OCI-LY7 (cell line): ENCODE results near the gene SLC19A1. TPM values are rescaled to one million over a fixed set of nuclear protein-coding genes. Genes with fewer than 3 reads are reported as not detected.

Experiments
- BruUV-seq: library from RNA; stranded (reverse); fragments of 400-500 nt; replicated peaks from 2 replicates; lab custom pipeline; 2021; lab: Mats Ljungman, UMichigan
- CTCF ChIA-PET: fragments of 300-600 bp; sonication (Branson Sonifier 250); formaldehyde crosslinking; loops from one replicate; lab custom pipeline; 2022; ENCODE audit warnings: antibody characterized with exemption; ENCODE audit not compliant: unreplicated experiment; lab: Charles Lee
- POLR2A ChIA-PET: fragments of 300-600 bp; sonication (Branson Sonifier 250); formaldehyde crosslinking; loops from one replicate; lab custom pipeline; 2022; ENCODE audit warnings: antibody characterized with exemption; lab: Charles Lee
- DNase-seq: peaks from one replicate; pipeline ENCODE4 v3.0.0-alpha.2; 2015; ENCODE audit warnings: low spot score
- H2AFZ ChIP-seq: fragments of 200-600 bp; sonication (generic), shearing (Covaris generic); 2 replicates; pipeline ENCODE4 v1.6.1; 2014; ENCODE audit warnings: mild to moderate bottlenecking, antibody characterized with exemption, low read length, moderate library complexity
- H3K27ac ChIP-seq: fragments of 200-600 bp; sonication (generic); 2 replicates; pipeline ENCODE4 v1.5.1; 2014; ENCODE audit warnings: mixed run types, low read depth, mild to moderate bottlenecking, moderate library complexity, low read length, inconsistent platforms; ENCODE audit not compliant: poor library complexity, severe bottlenecking
- H3K36me3 ChIP-seq: fragments of 200-600 bp; sonication (generic); 2 replicates; pipeline ENCODE4 v1.6.1; 2014; ENCODE audit warnings: mild to moderate bottlenecking, antibody characterized with exemption, low read length, moderate library complexity, mixed read lengths; ENCODE audit not compliant: insufficient read depth
- H3K4me1 ChIP-seq: fragments of 200-600 bp; sonication (generic); 2 replicates; pipeline ENCODE4 v1.5.1; 2014; ENCODE audit warnings: mild to moderate bottlenecking, low read length; ENCODE audit not compliant: insufficient read depth, poor library complexity, severe bottlenecking
- H3K4me2 ChIP-seq: fragments of 200-600 bp; sonication (generic); 2 replicates; pipeline ENCODE4 v1.6.1; 2014; ENCODE audit warnings: mild to moderate bottlenecking, low read length
- H3K4me3 ChIP-seq: fragments of 200-600 bp; sonication (generic); 2 replicates; pipeline ENCODE4 v1.5.1; 2014; ENCODE audit warnings: mild to moderate bottlenecking, low read depth, low read length; ENCODE audit not compliant: poor library complexity, severe bottlenecking
- H3K79me2 ChIP-seq: fragments of 200-600 bp; sonication (generic); 2 replicates; pipeline ENCODE4 v1.6.1; 2016; ENCODE audit warnings: low read depth, mild to moderate bottlenecking, low read length, moderate library complexity, mixed read lengths; ENCODE audit not compliant: insufficient read depth
- H3K9me2 ChIP-seq: fragments of 200-600 bp; sonication (generic); 2 replicates; pipeline ENCODE4 v1.6.1; 2016; ENCODE audit warnings: mild to moderate bottlenecking, low read length, mixed read lengths; ENCODE audit not compliant: insufficient read depth
- H3K9me3 ChIP-seq: fragments of 200-600 bp; sonication (generic); 2 replicates; pipeline ENCODE4 v1.6.1; 2014; ENCODE audit warnings: mild to moderate bottlenecking, mixed run types, low read length, mixed read lengths
- H4K20me1 ChIP-seq: fragments of 200-600 bp; sonication (generic); 2 replicates; pipeline ENCODE4 v1.6.1; 2014; ENCODE audit warnings: mild to moderate bottlenecking, antibody characterized with exemption, low read length, moderate library complexity, mixed read lengths; ENCODE audit not compliant: insufficient read depth
- CTCF ChIP-seq: fragments of 200-600 bp; sonication (generic); conservative IDR thresholded peaks from 2 replicates; pipeline ENCODE4 v1.5.1; 2014; ENCODE audit warnings: mild to moderate bottlenecking, antibody characterized with exemption, low read length, moderate library complexity, mixed read lengths
- EZH2phosphoT487 ChIP-seq: fragments of 200-600 bp; sonication (generic); IDR thresholded peaks from 2 replicates; pipeline ENCODE4 v1.6.1; 2018; ENCODE audit warnings: low read depth, borderline replicate concordance, mild to moderate bottlenecking, mixed run types, antibody characterized with exemption, low read length, moderate library complexity, mixed read lengths
- intact Hi-C: fragments of 100-400 bp; cut with micrococcal nuclease; formaldehyde crosslinking; loops from one replicate; pipeline ENCODE4 v1.10.0; 2022; ENCODE audit not compliant: unreplicated experiment
- total RNA-seq, 2 experiments: library from RNA; depleted of rRNA in 1 of 2; stranded (reverse); fragments of >200 nt in 1 of 2; shearing (Covaris generic) in 1 of 2; gene quantifications; 2 replicates each; pipeline ENCODE4 v1.2.3, GENCODE V29; 2014 to 2022

The SLC19A1 gene
- total RNA-seq, 2 experiments from 2014 or later: 17.9 to 41.2 TPM

DNA sequence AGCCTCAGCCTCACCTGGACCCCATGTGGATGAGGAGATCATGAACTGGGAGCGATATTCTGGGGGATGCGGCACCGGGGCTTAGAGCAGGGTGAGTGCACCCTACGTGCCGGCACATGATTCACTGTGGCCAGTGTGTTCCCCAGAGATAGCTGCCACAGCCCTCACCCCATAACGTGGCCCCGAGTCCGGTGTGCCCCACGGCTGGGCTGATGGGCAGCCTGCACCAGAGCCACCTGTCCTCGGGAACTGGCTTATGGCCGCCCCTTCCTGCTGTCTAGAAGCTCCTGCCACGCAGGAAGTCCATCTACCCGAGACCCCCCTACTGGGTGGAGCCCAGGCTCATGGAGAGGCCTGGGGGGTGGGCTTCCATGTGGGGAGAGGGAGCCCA, 39.1 kb upstream of the SLC19A1 start:
- no peak overlapping the region for H2AFZ ChIP-seq
- H3K79me2 ChIP-seq: no peaks in the 10 kb centered on the region
- H3K9me2 ChIP-seq: no peaks in the 10 kb centered on the region
- no peak for DNase-seq
- no peaks in the 10 kb centered on the region for H3K36me3 ChIP-seq
- ChIA-PET POLR2A (no interaction called here), CTCF (no interaction called here)
- no peak overlapping the region for H3K4me2 ChIP-seq
- H3K4me1 ChIP-seq: no peaks in the 10 kb centered on the region
- no peak overlapping the region for H3K27ac ChIP-seq
- H3K4me3 ChIP-seq: no peak overlapping the region
- no peaks in the 10 kb centered on the region for H4K20me1 ChIP-seq
- TF ChIP-seq CTCF: no peak
- no peak for TF ChIP-seq EZH2phosphoT487
- peaks cover 4% of the 10 kb centered on the region for H3K9me3 ChIP-seq
- intact Hi-C loops: no loop called here
- no TSS peak for BruUV-seq

DNA sequence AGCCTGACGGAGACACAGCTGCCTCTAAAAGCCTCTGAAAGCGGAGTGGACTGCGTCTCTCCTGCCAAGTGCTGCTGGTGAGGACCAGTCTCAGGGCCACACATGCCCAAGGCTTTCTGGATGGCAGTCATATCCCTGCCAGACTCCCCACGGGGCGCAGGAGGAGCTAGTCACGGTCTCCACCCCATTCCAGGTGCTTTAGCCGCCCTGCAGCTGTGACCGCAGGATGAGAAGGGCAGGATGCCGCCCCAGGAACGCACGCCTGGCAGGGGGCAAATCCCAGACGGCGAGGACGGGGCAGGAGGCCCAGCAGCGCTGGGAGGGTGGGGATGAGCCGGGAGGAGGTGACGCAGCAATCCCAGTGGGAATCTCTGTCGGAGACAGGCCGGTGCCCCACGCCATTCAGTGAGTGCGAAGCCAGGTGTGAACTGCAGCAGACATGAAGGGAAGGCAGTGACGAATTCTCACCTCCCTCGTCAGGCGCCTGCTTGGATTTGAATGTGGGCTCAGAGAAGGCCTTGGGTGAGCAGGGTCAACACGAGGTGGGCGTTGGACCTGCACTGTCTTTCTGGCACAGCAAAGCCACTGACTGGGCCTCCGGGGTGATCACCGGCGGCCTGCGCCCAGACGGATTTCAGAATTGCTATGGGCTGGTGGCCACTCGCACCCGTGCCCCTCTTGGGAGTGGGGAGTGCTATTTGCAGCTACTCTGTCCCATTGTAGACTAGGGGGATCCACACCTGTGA, 38.5 kb upstream of the SLC19A1 start:
- no peaks in the 10 kb centered on the region for H3K79me2 ChIP-seq
- no peaks in the 10 kb centered on the region for H3K4me1 ChIP-seq
- no peak overlapping the region for H2AFZ ChIP-seq
- H3K4me3 ChIP-seq: no peak overlapping the region
- H3K9me2 ChIP-seq: no peaks in the 10 kb centered on the region
- TF ChIP-seq CTCF (no peak), EZH2phosphoT487 (no peak)
- no peaks in the 10 kb centered on the region for H3K9me3 ChIP-seq
- CTCF ChIA-PET: no interaction called here
- POLR2A ChIA-PET: no interaction called here
- H3K36me3 ChIP-seq: no peaks in the 10 kb centered on the region
- H3K4me2 ChIP-seq: no peak overlapping the region
- no peaks in the 10 kb centered on the region for H4K20me1 ChIP-seq
- no peak for DNase-seq
- no TSS peak for BruUV-seq
- H3K27ac ChIP-seq: no peak overlapping the region
- intact Hi-C loops: no loop called here

DNA sequence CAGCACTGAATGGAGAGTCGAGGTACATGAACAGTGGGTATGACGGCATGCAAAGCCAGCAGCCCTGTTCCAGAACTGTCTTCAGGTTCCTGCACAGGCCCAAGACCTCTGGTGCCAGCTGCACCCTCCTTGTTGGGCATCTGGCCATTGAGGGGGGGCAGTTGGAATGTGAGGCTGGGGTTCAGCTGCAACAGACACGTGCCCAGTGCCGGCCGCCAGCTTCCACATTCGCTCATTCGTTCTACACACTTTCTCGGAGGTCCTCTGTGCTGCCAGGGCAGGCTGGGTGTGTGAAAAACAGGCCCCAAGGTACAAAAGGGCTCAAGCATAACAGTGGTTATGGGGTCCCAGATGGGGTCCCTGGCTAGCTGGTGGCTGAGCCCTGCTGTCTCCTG, 37.9 kb upstream of the SLC19A1 start:
- H3K4me2 ChIP-seq: no peak overlapping the region
- TF ChIP-seq CTCF: no peak
- no peak for TF ChIP-seq EZH2phosphoT487
- H3K27ac ChIP-seq: no peak overlapping the region
- no peaks in the 10 kb centered on the region for H3K79me2 ChIP-seq
- no peaks in the 10 kb centered on the region for H3K9me3 ChIP-seq
- intact Hi-C loops: no loop called here
- ChIA-PET POLR2A (no interaction called here), CTCF (no interaction called here)
- no peaks in the 10 kb centered on the region for H3K9me2 ChIP-seq
- H3K4me1 ChIP-seq: no peaks in the 10 kb centered on the region
- BruUV-seq: no TSS peak
- H4K20me1 ChIP-seq: no peaks in the 10 kb centered on the region
- no peak overlapping the region for H2AFZ ChIP-seq
- DNase-seq: no peak
- H3K4me3 ChIP-seq: no peak overlapping the region
- no peaks in the 10 kb centered on the region for H3K36me3 ChIP-seq
